Lower leg skin (tissue), 3 donors: ENCODE measurements around the gene BRWD1.

Experiments used
- POLR2A ChIP-seq, 2 donors: fragments of 450-650 bp; IDR thresholded peaks; one replicate each; pipeline ENCODE4 v1.6.1; 2016 to 2017; ENCODE audit warnings: antibody characterized with exemption in 2 of 2, mild to moderate bottlenecking in 1 of 2, moderate library complexity in 1 of 2
- TF ChIP-seq, protein P1 (sequence below), 3 donors: fragments of 450-650 bp; IDR thresholded peaks; one replicate each; pipeline ENCODE4 v1.5.1; 2016; ENCODE audit warnings: antibody characterized with exemption in 3 of 3, mild to moderate bottlenecking in 3 of 3, moderate library complexity in 2 of 3

DNA sequence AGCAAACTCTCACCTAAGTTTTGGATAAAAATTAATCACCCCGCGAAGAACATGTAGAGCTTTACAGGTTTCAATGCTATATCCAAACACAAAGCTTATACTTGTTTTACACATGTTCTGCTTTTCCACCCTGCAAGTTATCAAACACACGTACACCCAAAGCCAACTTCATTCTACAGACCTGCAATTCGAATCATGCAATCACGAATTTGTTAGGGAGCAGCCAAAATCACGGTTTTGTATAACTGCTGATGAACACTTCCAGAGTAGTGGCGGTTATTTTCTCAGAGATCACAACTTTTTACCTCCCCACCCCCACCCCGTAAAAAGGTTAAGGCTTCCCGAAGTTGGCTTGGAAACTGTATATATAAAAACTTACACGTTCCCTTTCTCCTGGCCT is 34.1 kb upstream of the BRWD1 start:
- TF ChIP-seq, protein P1, sequence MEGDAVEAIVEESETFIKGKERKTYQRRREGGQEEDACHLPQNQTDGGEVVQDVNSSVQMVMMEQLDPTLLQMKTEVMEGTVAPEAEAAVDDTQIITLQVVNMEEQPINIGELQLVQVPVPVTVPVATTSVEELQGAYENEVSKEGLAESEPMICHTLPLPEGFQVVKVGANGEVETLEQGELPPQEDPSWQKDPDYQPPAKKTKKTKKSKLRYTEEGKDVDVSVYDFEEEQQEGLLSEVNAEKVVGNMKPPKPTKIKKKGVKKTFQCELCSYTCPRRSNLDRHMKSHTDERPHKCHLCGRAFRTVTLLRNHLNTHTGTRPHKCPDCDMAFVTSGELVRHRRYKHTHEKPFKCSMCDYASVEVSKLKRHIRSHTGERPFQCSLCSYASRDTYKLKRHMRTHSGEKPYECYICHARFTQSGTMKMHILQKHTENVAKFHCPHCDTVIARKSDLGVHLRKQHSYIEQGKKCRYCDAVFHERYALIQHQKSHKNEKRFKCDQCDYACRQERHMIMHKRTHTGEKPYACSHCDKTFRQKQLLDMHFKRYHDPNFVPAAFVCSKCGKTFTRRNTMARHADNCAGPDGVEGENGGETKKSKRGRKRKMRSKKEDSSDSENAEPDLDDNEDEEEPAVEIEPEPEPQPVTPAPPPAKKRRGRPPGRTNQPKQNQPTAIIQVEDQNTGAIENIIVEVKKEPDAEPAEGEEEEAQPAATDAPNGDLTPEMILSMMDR (IDR thresholded peaks at IDR 0.05), result no peak
- no peak for TF ChIP-seq POLR2A (IDR thresholded peaks at IDR 0.05)
